DND-41 (cell line): Measurements from ENCODE around the gene PRR7.

Source experiments
- ATAC-seq: fragments of 200-7000 bp; cut with Tn5 transposase; 3 replicates; pipeline ENCODE4 v1.9.1; 2021; ENCODE audit warnings: low read depth; ENCODE audit not compliant: insufficient read depth
- DNase-seq: peaks from one replicate; pipeline ENCODE4 v3.0.0-alpha.2; 2020
- H2AFZ ChIP-seq: 2 replicates; pipeline ENCODE4 v1.6.0; 2012; ENCODE audit warnings: low read depth, low read length
- H3K27ac ChIP-seq: 2 replicates; pipeline ENCODE4 v1.5.1; 2012; ENCODE audit warnings: low read length, inconsistent platforms
- H3K27me3 ChIP-seq: fragments of 200-600 bp; sonication (generic); 2 replicates; pipeline ENCODE4 v1.6.0; 2012; ENCODE audit warnings: low read length, mild to moderate bottlenecking, inconsistent platforms; ENCODE audit not compliant: insufficient read depth, poor library complexity
- H3K36me3 ChIP-seq: 2 replicates; pipeline ENCODE4 v1.5.1; 2012; ENCODE audit warnings: low read length, inconsistent platforms; ENCODE audit not compliant: insufficient read depth
- H3K4me1 ChIP-seq: 2 replicates; pipeline ENCODE4 v1.5.1; 2012; ENCODE audit warnings: mild to moderate bottlenecking, low read length; ENCODE audit not compliant: insufficient read depth
- H3K4me2 ChIP-seq: 2 replicates; pipeline ENCODE4 v1.6.0; 2012; ENCODE audit warnings: mild to moderate bottlenecking, moderate library complexity, low read length, inconsistent platforms; ENCODE audit not compliant: insufficient read depth
- H3K4me3 ChIP-seq, 2 experiments: fragments of 200-600 bp in 1 of 2; shearing (Covaris generic) in 1 of 2; 2 replicates each; pipeline ENCODE4 v1.5.1; 2012 to 2016; ENCODE audit warnings: inconsistent platforms in 2 of 2, low read length in 2 of 2, mild to moderate bottlenecking in 2 of 2, low read depth in 1 of 2, moderate library complexity in 1 of 2
- H3K79me2 ChIP-seq: 2 replicates; pipeline ENCODE4 v1.6.0; 2012; ENCODE audit warnings: low read length, inconsistent platforms; ENCODE audit not compliant: insufficient read depth
- H3K9ac ChIP-seq: 2 replicates; pipeline ENCODE4 v1.6.0; 2012; ENCODE audit warnings: low read depth, mild to moderate bottlenecking, inconsistent platforms, low read length, moderate library complexity
- H3K9me3 ChIP-seq: 2 replicates; pipeline ENCODE4 v1.5.1; 2012; ENCODE audit warnings: low read length, moderate library complexity, mild to moderate bottlenecking, inconsistent platforms; ENCODE audit not compliant: insufficient read depth, severe bottlenecking
- H4K20me1 ChIP-seq: 2 replicates; pipeline ENCODE4 v1.6.0; 2012; ENCODE audit warnings: low read length; ENCODE audit not compliant: insufficient read depth
- CTCF ChIP-seq: IDR thresholded peaks from 2 replicates; pipeline ENCODE4 v1.5.1; 2012; ENCODE audit warnings: borderline replicate concordance, low read length, moderate library complexity, mild to moderate bottlenecking; ENCODE audit not compliant: poor library complexity, severe bottlenecking; ENCODE audit errors: extremely low read depth
- EZH2 ChIP-seq: IDR thresholded peaks from 3 replicates; pipeline ENCODE4 v1.6.1; 2012; ENCODE audit warnings: borderline replicate concordance, low read depth, mild to moderate bottlenecking, moderate library complexity, low read length, inconsistent platforms; ENCODE audit not compliant: severe bottlenecking

PRR7 gene

GRCh38 chr5:177446200-177447065 lies at the start of gene PRR7:
Gene PRR7 (plus strand): TSS chr5:177446814. CDS start chr5:177455068, 8,254 bp downstream.
- H3K36me3 ChIP-seq: peaks cover 12% of the 10 kb centered on the region
- H3K4me3 ChIP-seq: peak within 1 kb of the TSS; percentile 22 to 61; a peak in 3 of 4 replicates
- peaks cover 49% of the 10 kb centered on the region for H3K27me3 ChIP-seq
- H3K27ac ChIP-seq: no peak within 1 kb of the TSS
- H4K20me1 ChIP-seq: peaks cover 65% of the 10 kb centered on the region
- peak within 1 kb of the TSS; percentile 95 for H3K4me2 ChIP-seq
- no peaks in the 10 kb centered on the region for H3K9me3 ChIP-seq
- DNase-seq: peak; percentile 73
- H3K79me2 ChIP-seq: no peaks in the 10 kb centered on the region
- peak; percentile 59 for ATAC-seq
- H3K4me1 ChIP-seq: peaks cover 23% of the 10 kb centered on the region
- H3K9ac ChIP-seq: peak within 1 kb of the TSS; percentile 62
- TF ChIP-seq EZH2 (peak; percentile 90), CTCF (peak; percentile 20)
- H2AFZ ChIP-seq: peak within 1 kb of the TSS; percentile 67

- no peaks in the 10 kb centered on the region for H3K79me2 ChIP-seq
- H4K20me1 ChIP-seq: peaks cover 13% of the 10 kb centered on the region
- no peaks in the 10 kb centered on the region for H3K4me1 ChIP-seq
- H3K27me3 ChIP-seq: peaks cover 15% of the 10 kb centered on the region
- H2AFZ ChIP-seq: no peak overlapping the region
- no peak overlapping the region for H3K4me2 ChIP-seq
- H3K9me3 ChIP-seq: no peaks in the 10 kb centered on the region
- H3K9ac ChIP-seq: no peak overlapping the region
- H3K36me3 ChIP-seq: no peaks in the 10 kb centered on the region
- TF ChIP-seq EZH2 (no peak), CTCF (no peak)
- no peak overlapping the region for H3K4me3 ChIP-seq
- no peak for DNase-seq
- H3K27ac ChIP-seq: no peak overlapping the region
- no peak for ATAC-seq
Measured at GRCh38 chr5:177397875-177398390, 48.7 kb upstream of the PRR7 start.

- H3K27me3 ChIP-seq: peaks cover 38% of the 10 kb centered on the region
- no peak for ATAC-seq
- H3K9me3 ChIP-seq: no peaks in the 10 kb centered on the region
- no peak within 1 kb of the TSS for H2AFZ ChIP-seq
- no peak within 1 kb of the TSS for H3K4me2 ChIP-seq
- H3K27ac ChIP-seq: no peak within 1 kb of the TSS
- H4K20me1 ChIP-seq: peaks cover 34% of the 10 kb centered on the region
- no peaks in the 10 kb centered on the region for H3K79me2 ChIP-seq
- no peak within 1 kb of the TSS for H3K9ac ChIP-seq
- H3K4me1 ChIP-seq: peaks cover 19% of the 10 kb centered on the region
- no peaks in the 10 kb centered on the region for H3K36me3 ChIP-seq
- no peak for DNase-seq
- H3K4me3 ChIP-seq: no peak within 1 kb of the TSS
- TF ChIP-seq CTCF (no peak), EZH2 (no peak)
Measured at GRCh38 chr5:177399997-177400868, 46.4 kb upstream of the PRR7 start, which contains the start of gene PFN3. Gene PFN3 (minus strand): TSS chr5:177400661. CDS start chr5:177400576, 85 bp downstream.
